ENCODE measurements around the gene HS3ST3A1. TPM values are rescaled to one million over a fixed set of nuclear protein-coding genes. Genes with fewer than 3 reads are reported as not detected.

The HS3ST3A1 gene
- total and polyA plus RNA-seq, 7 donors: 1.5 to 3.7 (median 2.5) TPM; not detected in 2

- Histone ChIP-seq H3K27me3 (no peaks in the 10 kb centered on the region), H3K4me1 (no peaks in the 10 kb centered on the region), H3K36me3 (no peaks in the 10 kb centered on the region), H3K27ac (no peak overlapping the region), H3K9me3 (no peaks in the 10 kb centered on the region), H3K4me3 (no peak overlapping the region)
- 11 to 41% methylated on average over 6 of the region's 6 CpGs for WGBS, 2 donors
- TF ChIP-seq EP300 (IDR thresholded peaks at IDR 0.05): no peak
- TF ChIP-seq, protein P1, sequence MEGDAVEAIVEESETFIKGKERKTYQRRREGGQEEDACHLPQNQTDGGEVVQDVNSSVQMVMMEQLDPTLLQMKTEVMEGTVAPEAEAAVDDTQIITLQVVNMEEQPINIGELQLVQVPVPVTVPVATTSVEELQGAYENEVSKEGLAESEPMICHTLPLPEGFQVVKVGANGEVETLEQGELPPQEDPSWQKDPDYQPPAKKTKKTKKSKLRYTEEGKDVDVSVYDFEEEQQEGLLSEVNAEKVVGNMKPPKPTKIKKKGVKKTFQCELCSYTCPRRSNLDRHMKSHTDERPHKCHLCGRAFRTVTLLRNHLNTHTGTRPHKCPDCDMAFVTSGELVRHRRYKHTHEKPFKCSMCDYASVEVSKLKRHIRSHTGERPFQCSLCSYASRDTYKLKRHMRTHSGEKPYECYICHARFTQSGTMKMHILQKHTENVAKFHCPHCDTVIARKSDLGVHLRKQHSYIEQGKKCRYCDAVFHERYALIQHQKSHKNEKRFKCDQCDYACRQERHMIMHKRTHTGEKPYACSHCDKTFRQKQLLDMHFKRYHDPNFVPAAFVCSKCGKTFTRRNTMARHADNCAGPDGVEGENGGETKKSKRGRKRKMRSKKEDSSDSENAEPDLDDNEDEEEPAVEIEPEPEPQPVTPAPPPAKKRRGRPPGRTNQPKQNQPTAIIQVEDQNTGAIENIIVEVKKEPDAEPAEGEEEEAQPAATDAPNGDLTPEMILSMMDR (IDR thresholded peaks at IDR 0.05): no peak
- no peak for TF ChIP-seq POLR2A (IDR thresholded peaks at IDR 0.05)
- no peak for TF ChIP-seq POLR2AphosphoS5 (IDR thresholded peaks at IDR 0.05)
- no peak for DNase-seq
- intact Hi-C loops (cut with DNase I): no loop called here
These were observed 12.1 kb downstream of the HS3ST3A1 start for GRCh38 chr17:13589658-13590057.

- no peak for DNase-seq
- H3K27ac ChIP-seq: no peak overlapping the region
- intact Hi-C loops (cut with DNase I): no loop called here
- no peaks in the 10 kb centered on the region for H3K4me1 ChIP-seq
- no peaks in the 10 kb centered on the region for H3K9me3 ChIP-seq
- TF ChIP-seq EP300 (IDR thresholded peaks at IDR 0.05): no peak
- no peak for TF ChIP-seq POLR2AphosphoS5 (IDR thresholded peaks at IDR 0.05)
- TF ChIP-seq, protein P1 (IDR thresholded peaks at IDR 0.05): no peak
- no peak for TF ChIP-seq POLR2A (IDR thresholded peaks at IDR 0.05)
- H3K27me3 ChIP-seq: no peaks in the 10 kb centered on the region
- H3K4me3 ChIP-seq: no peak overlapping the region
- no peaks in the 10 kb centered on the region for H3K36me3 ChIP-seq
- 79 to 87% methylated on average over 4 of the region's 4 CpGs for WGBS, 2 donors
These were observed 14.0 kb downstream of the HS3ST3A1 start for GRCh38 chr17:13587487-13588338.

- Histone ChIP-seq H3K36me3 (no peaks in the 10 kb centered on the region), H3K9me3 (no peaks in the 10 kb centered on the region), H3K4me3 (no peak overlapping the region), H3K27me3 (no peaks in the 10 kb centered on the region), H3K27ac (no peak overlapping the region), H3K4me1 (no peaks in the 10 kb centered on the region)
- no peak for DNase-seq
- intact Hi-C loops (cut with DNase I): no loop called here
- TF ChIP-seq POLR2A (IDR thresholded peaks at IDR 0.05): no peak
- no peak for TF ChIP-seq POLR2AphosphoS5 (IDR thresholded peaks at IDR 0.05)
- no peak for TF ChIP-seq EP300 (IDR thresholded peaks at IDR 0.05)
- TF ChIP-seq, protein P1 (IDR thresholded peaks at IDR 0.05): no peak
- 49 to 76% methylated on average over 3 of the region's 3 CpGs for WGBS, 2 donors
These were observed 17.0 kb downstream of the HS3ST3A1 start for GRCh38 chr17:13584701-13585080.

DNA sequence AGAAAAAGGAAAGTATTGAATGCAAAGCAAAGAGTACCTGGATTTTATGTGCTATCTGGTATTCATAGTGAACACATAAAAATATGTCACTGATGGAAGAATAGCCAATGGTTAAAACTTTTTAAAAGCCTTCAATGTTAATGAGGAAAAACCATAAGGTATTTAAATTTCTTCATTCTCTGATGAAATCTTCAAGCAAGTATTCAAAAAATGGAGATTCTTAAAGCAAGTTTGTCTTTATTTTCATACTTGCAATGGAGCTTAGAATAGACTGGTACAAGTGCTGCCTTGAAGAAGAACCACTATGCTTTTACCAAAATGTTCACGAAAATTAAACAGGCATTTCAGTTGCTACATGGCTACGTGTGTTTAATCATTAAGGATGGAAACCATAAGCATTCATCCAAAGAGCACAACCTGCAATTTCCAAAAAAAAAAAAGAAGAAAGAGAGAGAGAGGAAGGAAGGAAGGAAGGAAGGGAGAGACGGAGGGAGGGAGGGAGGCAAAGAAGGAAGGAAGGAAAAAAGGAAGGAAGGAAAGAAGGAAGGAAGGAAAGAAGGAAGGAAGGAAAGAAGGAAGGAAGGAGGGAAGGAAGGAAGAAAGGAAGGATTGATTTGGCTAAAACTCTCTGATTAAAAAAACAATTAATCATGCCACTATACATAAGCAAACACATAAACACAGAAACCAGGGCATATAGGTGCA is 17.6 kb downstream of the HS3ST3A1 start:
- TF ChIP-seq POLR2A (IDR thresholded peaks at IDR 0.05) (no peak), POLR2AphosphoS5 (IDR thresholded peaks at IDR 0.05) (no peak), EP300 (IDR thresholded peaks at IDR 0.05) (no peak)
- TF ChIP-seq, protein P1 (IDR thresholded peaks at IDR 0.05): no peak
- Histone ChIP-seq H3K4me3 (no peak overlapping the region), H3K27ac (no peak overlapping the region), H3K9me3 (no peaks in the 10 kb centered on the region), H3K27me3 (no peaks in the 10 kb centered on the region), H3K36me3 (no peaks in the 10 kb centered on the region), H3K4me1 (no peaks in the 10 kb centered on the region)
- WGBS, 2 donors: 84 to 87% methylated on average over 3 of the region's 3 CpGs
- no peak for DNase-seq
- intact Hi-C loops (cut with DNase I): no loop called here

All from sigmoid colon (tissue), 7 donors.